Left renal cortex interstitium (tissue), 4 donors: ENCODE measurements around the gene SNX27. TPM values are rescaled to one million over a fixed set of nuclear protein-coding genes. Genes with fewer than 3 reads are reported as not detected.

Experiments used
- DNase-seq, 4 donors: peaks; one replicate each; pipeline ENCODE4 v3.0.0-alpha.2; 2013; ENCODE audit warnings: low read depth in 4 of 4, low spot score in 2 of 4, missing footprints in 1 of 4
- polyA plus RNA-seq, 4 donors: library from polyadenylated mRNA; unstranded; fragments of 120-200 nt; gene quantifications; one replicate each; pipeline ENCODE4 v1.2.1, GENCODE V29; 2013; ENCODE audit not compliant: insufficient read length in 4 of 4

SNX27 gene
- 10 to 100 TPM; 16.3 to 29.6 (median 23.0) TPM for polyA plus RNA-seq

- DNase-seq = peak; percentile 37 to 89 (median 82)
Observed at GRCh38 chr1:151611832-151612500, at the start of gene SNX27. SNX27 (plus strand) TSS chr1:151612050; CDS start chr1:151612202, 152 bp downstream.

GRCh38 chr1:151562661-151563060 lies 49.2 kb upstream of the SNX27 start:
- DNase-seq = no peak

GRCh38 chr1:151563376-151563775 lies 48.5 kb upstream of the SNX27 start:
- DNase-seq = no peak

- DNase-seq = no peak
Observed at GRCh38 chr1:151565502-151566189, 46.2 kb upstream of the SNX27 start.

GRCh38 chr1:151568626-151569088 lies 43.2 kb upstream of the SNX27 start:
- no peak for DNase-seq

GRCh38 chr1:151570819-151571218 lies 41.0 kb upstream of the SNX27 start:
- DNase-seq = no peak

GRCh38 chr1:151574575-151575529 lies 37.0 kb upstream of the SNX27 start:
- no peak for DNase-seq

GRCh38 chr1:151577173-151577572 lies 34.7 kb upstream of the SNX27 start:
- DNase-seq = no peak

- DNase-seq = no peak
Observed at GRCh38 chr1:151578941-151579340, 32.9 kb upstream of the SNX27 start.

GRCh38 chr1:151579436-151580225 lies 32.2 kb upstream of the SNX27 start:
- no peak for DNase-seq

GRCh38 chr1:151581451-151581850 lies 30.4 kb upstream of the SNX27 start:
- no peak for DNase-seq

GRCh38 chr1:151581921-151582320 lies 29.9 kb upstream of the SNX27 start:
- no peak for DNase-seq

GRCh38 chr1:151583796-151584195 lies 28.1 kb upstream of the SNX27 start:
- no peak for DNase-seq

GRCh38 chr1:151584278-151584677 lies 27.6 kb upstream of the SNX27 start:
- no peak for DNase-seq

GRCh38 chr1:151584780-151585179 lies 27.1 kb upstream of the SNX27 start:
- no peak for DNase-seq

- no peak for DNase-seq
Observed at GRCh38 chr1:151585622-151586021, 26.2 kb upstream of the SNX27 start.

- DNase-seq = no peak
Observed at GRCh38 chr1:151590961-151591360, 20.9 kb upstream of the SNX27 start.

GRCh38 chr1:151593730-151594129 lies 18.1 kb upstream of the SNX27 start:
- no peak for DNase-seq

- no peak for DNase-seq
Observed at GRCh38 chr1:151594143-151594625, 17.7 kb upstream of the SNX27 start.
